GM18873 (cell line): ENCODE measurements around the gene PCDHB4.
"Not testable (repeated sequence)": the region's sequence is repeated elsewhere in the genome, so short reads cannot be mapped to it uniquely, and the experiment has no call there.

Experiments
- ATAC-seq: cut with Tn5 transposase; IDR thresholded peaks from one replicate; pipeline ENCODE4 v1.9.1; 2021; ENCODE audit warnings: mild to moderate bottlenecking, moderate library complexity, moderate number of reproducible peaks; ENCODE audit not compliant: unreplicated experiment, low FRiP score

The PCDHB4 gene

GRCh38 chr5:141121563-141121962 lies at the start of gene PCDHB4:
Gene PCDHB4, plus strand, starts transcription at chr5:141121818. Its CDS starts 181 bp downstream, at chr5:141121999.
- ATAC-seq = no peak

- no peak for ATAC-seq
These were observed 43.8 kb upstream of the PCDHB4 start for GRCh38 chr5:141077826-141078225.

GRCh38 chr5:141082228-141082627 lies 39.4 kb upstream of the PCDHB4 start:
- ATAC-seq = no peak

GRCh38 chr5:141084487-141084989 lies 37.1 kb upstream of the PCDHB4 start:
- ATAC-seq = no peak

GRCh38 chr5:141094481-141095262 lies 26.9 kb upstream of the PCDHB4 start, which contains the start of gene PCDHB2:
Gene PCDHB2, plus strand, starts transcription at chr5:141094615. Its CDS starts 176 bp downstream, at chr5:141094791.
- ATAC-seq = no peak

- no peak for ATAC-seq
These were observed 26.4 kb upstream of the PCDHB4 start for GRCh38 chr5:141095263-141095641.

GRCh38 chr5:141096181-141096580 lies 25.4 kb upstream of the PCDHB4 start:
- not testable (repeated sequence) for ATAC-seq

- not testable (repeated sequence) for ATAC-seq
These were observed 25.0 kb upstream of the PCDHB4 start for GRCh38 chr5:141096586-141096985.

GRCh38 chr5:141100243-141100805 lies 21.3 kb upstream of the PCDHB4 start, which contains the start of gene PCDHB3:
Gene PCDHB3, plus strand, starts transcription at chr5:141100473. Its CDS starts 177 bp downstream, at chr5:141100650.
- no peak for ATAC-seq

- no peak for ATAC-seq
These were observed 20.6 kb upstream of the PCDHB4 start for GRCh38 chr5:141101059-141101458.

GRCh38 chr5:141102070-141102469 lies 19.5 kb upstream of the PCDHB4 start:
- ATAC-seq = not testable (repeated sequence)

GRCh38 chr5:141102471-141102870 lies 19.1 kb upstream of the PCDHB4 start:
- ATAC-seq = not testable (repeated sequence)

- ATAC-seq = no peak
These were observed 16.3 kb upstream of the PCDHB4 start for GRCh38 chr5:141105350-141105749.

- ATAC-seq = no peak
These were observed 2.4 kb upstream of the PCDHB4 start for GRCh38 chr5:141119250-141119649.

- ATAC-seq = no peak
These were observed 367 bp downstream of the PCDHB4 start for GRCh38 chr5:141121985-141122384.

- ATAC-seq = not testable (repeated sequence)
These were observed 1.9 kb downstream of the PCDHB4 start for GRCh38 chr5:141123396-141124135.

- no peak for ATAC-seq
These were observed 5.7 kb downstream of the PCDHB4 start for GRCh38 chr5:141127305-141127704.

GRCh38 chr5:141135030-141135717 lies 13.6 kb downstream of the PCDHB4 start, which contains the start of gene PCDHB5:
Gene PCDHB5, plus strand, starts transcription at chr5:141135206. Its CDS starts 229 bp downstream, at chr5:141135435.
- ATAC-seq = no peak

GRCh38 chr5:141135718-141136266 lies 14.2 kb downstream of the PCDHB4 start:
- no peak for ATAC-seq

- ATAC-seq = not testable (repeated sequence)
These were observed 15.7 kb downstream of the PCDHB4 start for GRCh38 chr5:141137346-141137745.
